NCI-H345 (cell line): ENCODE data around the gene HOXA2.

ENCODE experiments used
- DNase-seq: peaks from one replicate; lab custom pipeline; 2025; lab: John Stamatoyannopoulos, UW

The HOXA2 gene

DNA sequence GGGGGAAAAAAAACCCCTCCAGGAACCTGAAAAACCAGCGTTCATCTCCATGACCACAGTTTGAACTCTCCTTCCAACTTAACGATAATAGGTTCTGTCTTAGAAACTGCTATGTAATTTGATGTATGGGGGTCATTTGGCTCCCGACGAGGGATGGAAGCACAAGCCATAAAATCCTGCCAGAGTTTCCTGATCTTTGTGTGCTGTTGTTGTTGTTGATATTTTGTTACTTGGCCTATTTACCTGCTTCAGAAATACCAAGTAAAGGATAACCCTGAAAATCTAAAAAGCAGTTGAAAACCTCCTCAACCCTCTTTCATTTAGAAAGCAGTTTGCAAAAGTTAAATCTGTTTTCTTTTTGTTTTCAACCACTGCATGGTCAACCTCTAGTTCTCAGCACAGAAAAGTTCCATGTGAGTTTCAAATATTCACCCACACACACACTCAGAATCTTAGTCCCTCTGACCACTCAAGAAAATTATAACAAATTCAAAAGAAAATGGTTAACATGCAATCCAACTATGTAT is 9.3 kb upstream of the HOXA2 start:
- no peak for DNase-seq

- DNase-seq = no peak
Measured at GRCh38 chr7:27111042-27111750, 8.7 kb upstream of the HOXA2 start.

- no peak for DNase-seq
Measured at GRCh38 chr7:27110186-27111031, 7.9 kb upstream of the HOXA2 start.

GRCh38 chr7:27109466-27110185 is 7.1 kb upstream of the HOXA2 start:
- no peak for DNase-seq

DNA sequence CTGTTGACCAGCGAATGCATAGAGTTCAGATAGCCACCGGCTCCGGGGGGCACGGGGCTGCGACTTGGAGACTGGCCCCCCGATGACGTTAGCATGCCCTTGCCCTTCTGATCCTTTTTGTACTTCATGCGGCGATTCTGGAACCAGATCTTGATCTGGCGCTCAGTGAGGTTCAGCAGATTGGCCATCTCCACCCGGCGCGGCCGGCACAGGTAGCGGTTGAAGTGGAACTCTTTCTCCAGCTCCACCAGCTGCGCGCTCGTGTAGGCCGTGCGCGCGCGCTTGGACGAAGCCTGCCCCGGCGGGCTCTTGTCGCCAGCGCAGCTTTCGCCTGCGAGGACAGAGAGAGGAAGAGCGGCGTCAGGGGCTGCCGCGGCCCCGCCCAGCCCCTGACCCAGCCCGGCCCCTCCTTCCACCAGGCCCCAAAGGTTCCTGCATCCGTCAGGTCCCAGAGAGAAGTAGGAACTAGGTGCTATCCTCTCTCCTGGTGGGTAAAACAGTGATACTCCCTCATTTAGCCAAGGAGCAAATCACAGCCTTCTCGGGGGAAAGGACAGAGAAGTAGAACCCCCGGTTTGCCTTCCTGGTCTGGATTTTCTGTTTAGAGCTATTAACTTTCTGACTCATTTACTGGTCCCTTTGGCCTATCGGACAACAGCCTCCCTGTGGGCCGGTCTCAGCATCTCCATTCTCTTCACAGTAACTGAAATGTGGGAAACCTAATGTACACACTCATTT is 6.1 kb upstream of the HOXA2 start:
- no peak for DNase-seq

GRCh38 chr7:27107391-27108381 is 5.2 kb upstream of the HOXA2 start:
- no peak for DNase-seq

DNA sequence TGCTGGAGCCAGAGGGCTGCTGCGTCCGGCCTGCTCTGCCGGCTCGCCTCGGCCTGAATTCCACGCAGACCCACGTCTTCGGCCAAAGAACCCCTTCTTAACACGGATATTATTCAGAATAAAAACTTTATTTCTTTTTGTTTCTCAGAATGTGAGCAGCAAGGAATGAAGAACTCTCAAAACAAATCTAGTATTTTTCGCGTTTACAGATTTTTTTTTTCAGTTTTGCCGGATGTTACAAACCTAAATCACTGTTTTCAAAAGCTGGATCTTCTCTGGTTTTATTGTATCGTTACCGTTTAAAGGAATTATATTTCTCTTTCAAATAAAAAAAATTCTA is 4.4 kb upstream of the HOXA2 start:
- DNase-seq = no peak

GRCh38 chr7:27106181-27106900 is 3.9 kb upstream of the HOXA2 start:
- DNase-seq = no peak

GRCh38 chr7:27105301-27106031 is 3.0 kb upstream of the HOXA2 start:
- no peak for DNase-seq

GRCh38 chr7:27104341-27105058 is 2.0 kb upstream of the HOXA2 start:
- no peak for DNase-seq

- no peak for DNase-seq
Measured at GRCh38 chr7:27103489-27104226, 1.2 kb upstream of the HOXA2 start.

GRCh38 chr7:27101957-27102580 is 414 bp downstream of the HOXA2 start:
- DNase-seq = no peak

DNA sequence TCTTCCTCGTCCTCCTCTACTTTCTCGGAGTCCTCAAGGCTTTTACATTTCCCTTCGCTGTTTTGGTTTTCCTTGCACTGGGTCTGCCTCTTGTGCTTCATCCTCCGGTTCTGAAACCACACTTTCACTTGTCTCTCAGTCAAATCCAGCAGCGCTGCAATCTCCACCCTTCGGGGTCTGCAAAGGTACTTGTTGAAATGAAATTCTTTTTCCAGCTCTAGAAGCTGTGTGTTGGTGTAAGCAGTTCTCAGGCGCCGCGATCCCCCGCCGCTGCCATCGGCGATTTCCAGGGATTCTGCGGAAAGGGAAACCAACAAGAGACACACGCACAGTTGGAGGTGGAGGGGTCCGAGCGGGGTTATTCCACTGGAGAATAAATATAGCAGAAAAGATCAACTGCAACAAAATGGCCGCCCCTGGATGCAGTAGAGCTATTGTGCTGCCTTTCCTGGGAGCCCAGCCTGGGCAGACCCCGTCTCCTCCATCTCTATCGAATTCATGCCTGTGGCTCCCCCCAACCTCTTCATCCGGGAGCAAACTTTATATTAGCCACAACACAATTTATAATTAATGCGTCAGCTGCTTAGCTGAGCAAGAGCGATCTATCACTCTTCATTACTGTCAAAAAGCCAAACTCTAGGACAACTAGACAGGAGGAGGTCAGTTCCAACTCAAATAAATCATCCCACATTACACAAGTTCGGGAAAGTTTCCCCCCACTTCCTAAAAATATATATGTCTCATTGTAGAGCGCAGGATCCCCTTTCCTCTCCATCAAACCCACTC is 1.1 kb downstream of the HOXA2 start:
- no peak for DNase-seq

- no peak for DNase-seq
Measured at GRCh38 chr7:27100694-27101170, 1.8 kb downstream of the HOXA2 start.

DNA sequence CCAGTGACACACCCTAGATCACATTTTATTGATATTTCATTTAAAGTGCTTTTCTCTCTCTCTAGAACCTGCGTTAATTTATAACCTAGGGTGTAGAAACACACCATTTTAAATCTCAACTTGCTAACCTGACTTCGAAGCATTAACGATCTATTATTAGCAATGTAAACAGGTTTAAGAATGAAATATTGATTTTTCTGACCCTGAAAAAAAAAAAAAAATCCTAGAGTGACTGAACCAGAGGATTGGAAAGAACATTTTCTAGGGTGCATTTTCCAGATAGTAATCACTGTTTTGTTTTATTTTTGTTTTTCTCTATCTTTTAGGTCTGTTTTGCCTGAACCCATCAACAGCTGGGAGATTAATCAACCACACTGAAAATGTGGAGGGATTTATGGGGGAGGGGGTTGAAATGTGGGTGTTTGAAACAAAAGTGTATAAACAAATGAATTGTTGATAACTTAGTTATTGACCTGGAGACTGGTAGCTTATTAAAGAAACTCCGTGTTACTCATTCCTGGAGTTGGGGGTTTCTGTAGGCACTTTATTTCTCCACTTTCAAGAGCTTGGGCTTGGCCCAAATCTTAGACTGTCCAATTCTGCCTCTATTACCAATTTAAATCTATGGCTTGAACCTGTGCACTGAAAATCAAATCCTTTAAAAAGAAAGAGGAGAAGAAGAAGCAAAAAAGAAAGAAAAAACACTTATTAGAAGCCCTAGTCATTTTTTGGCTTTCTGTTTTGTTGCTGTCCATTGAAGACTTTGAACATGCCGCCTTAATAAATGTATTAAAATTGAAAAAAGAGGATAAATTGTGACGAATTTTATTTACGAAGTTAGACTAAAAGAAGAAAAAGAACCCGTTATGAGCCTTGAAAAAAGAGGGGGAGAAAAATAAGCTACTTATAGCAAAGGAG is 2.8 kb downstream of the HOXA2 start:
- no peak for DNase-seq
